Chondrocyte (in vitro differentiated cells): ENCODE data around the gene ZNF132. TPM values are rescaled to one million over a fixed set of nuclear protein-coding genes. Genes with fewer than 3 reads are reported as not detected.

Source experiments
- DNase-seq: peaks from one replicate; pipeline ENCODE4 v3.0.0; 2021; ENCODE audit warnings: mixed read lengths, low spot score
- H3K27ac Mint-ChIP-seq: one replicate; pipeline ENCODE4 v1.8.0; 2021; ENCODE audit warnings: mild to moderate bottlenecking, moderate library complexity, mixed read lengths; ENCODE audit not compliant: unreplicated experiment
- H3K27me3 Mint-ChIP-seq: 2 replicates; pipeline ENCODE4 v1.8.0; 2021; ENCODE audit warnings: low read depth, mixed read lengths
- H3K36me3 Mint-ChIP-seq: 2 replicates; pipeline ENCODE4 v1.8.0; 2021; ENCODE audit warnings: low read depth, mixed read lengths
- H3K4me1 Mint-ChIP-seq: 2 replicates; pipeline ENCODE4 v1.8.0; 2021; ENCODE audit warnings: low read depth, mild to moderate bottlenecking, mixed read lengths
- H3K4me3 Mint-ChIP-seq: one replicate; pipeline ENCODE4 v1.8.0; 2021; ENCODE audit warnings: mild to moderate bottlenecking, moderate library complexity, mixed read lengths; ENCODE audit not compliant: unreplicated experiment
- H3K9me3 Mint-ChIP-seq: 2 replicates; pipeline ENCODE4 v1.8.0; 2021; ENCODE audit warnings: low read depth, mixed read lengths
- microRNA-seq: library from miRNA; unstranded; fragments of <30 nt; microRNA quantifications from one replicate; pipeline ENCODE4 v1.2.0, GENCODE V29; 2020; ENCODE audit warnings: borderline number of aligned reads
- total RNA-seq: library from RNA; stranded (reverse); gene quantifications from 3 replicates; pipeline ENCODE4 v1.2.1, GENCODE V29; 2021
- TF ChIP-seq, protein P1 (sequence below): fragments of 200-600 bp; sonication (generic); IDR thresholded peaks from 2 replicates; pipeline ENCODE4 v1.5.0; 2021; ENCODE audit warnings: antibody characterized with exemption, mild to moderate bottlenecking, moderate library complexity

ZNF132 gene
- total RNA-seq, 1 donor from 2014 or later: 1.8 TPM

DNA sequence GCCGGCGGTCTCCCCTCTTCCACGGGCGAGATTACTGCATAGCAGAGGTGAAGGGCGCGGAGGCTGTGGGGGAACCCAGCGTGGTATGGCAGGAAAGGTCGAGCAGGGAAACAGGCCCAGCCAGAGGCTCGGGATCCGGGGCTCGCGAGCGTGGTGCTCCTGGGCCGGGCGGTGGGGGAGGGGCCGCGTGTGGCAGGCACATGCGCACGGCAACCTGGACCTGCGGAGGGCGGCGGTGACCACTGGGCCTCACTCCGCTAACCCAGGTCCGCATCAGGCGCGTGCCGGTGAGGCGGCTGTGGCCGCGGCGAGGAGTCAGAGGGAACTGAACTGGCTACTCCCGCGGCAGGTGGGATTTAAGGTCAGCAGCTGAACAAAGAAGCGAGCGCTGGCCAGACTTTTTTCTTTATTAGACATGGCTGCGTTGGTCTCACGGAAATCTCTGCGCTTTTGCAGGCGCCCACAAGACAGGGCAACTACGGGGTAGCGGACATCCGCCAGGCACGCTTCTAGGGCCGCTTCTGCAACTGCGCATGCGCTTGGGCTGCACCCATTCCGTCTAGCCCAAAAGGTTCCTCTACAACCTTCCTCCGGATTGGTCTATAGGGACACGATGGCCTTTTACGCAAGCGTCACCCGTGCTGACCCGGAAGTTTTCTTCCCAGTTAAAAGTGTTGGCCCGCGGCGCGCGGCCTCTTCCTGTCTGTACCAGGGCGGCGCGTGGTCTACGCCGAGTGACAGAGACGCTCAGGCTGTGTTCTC lies 53.2 kb downstream of the ZNF132 start, which contains the start of gene RPS5:
Gene RPS5, plus strand, starts transcription at position 694 of the 762 bp plus-strand sequence. CDS start 869 bp downstream, outside the sequence.
- peak; percentile 97 for DNase-seq
- H3K27me3 Mint-ChIP-seq: no peaks in the 10 kb centered on the region
- peaks cover 13% of the 10 kb centered on the region for H3K36me3 Mint-ChIP-seq
- peaks cover 40% of the 10 kb centered on the region for H3K4me1 Mint-ChIP-seq
- H3K9me3 Mint-ChIP-seq: no peaks in the 10 kb centered on the region
- peak within 1 kb of the TSS; percentile 97 for H3K27ac Mint-ChIP-seq
- peak within 1 kb of the TSS; percentile 95 for H3K4me3 Mint-ChIP-seq
- TF ChIP-seq, protein P1, sequence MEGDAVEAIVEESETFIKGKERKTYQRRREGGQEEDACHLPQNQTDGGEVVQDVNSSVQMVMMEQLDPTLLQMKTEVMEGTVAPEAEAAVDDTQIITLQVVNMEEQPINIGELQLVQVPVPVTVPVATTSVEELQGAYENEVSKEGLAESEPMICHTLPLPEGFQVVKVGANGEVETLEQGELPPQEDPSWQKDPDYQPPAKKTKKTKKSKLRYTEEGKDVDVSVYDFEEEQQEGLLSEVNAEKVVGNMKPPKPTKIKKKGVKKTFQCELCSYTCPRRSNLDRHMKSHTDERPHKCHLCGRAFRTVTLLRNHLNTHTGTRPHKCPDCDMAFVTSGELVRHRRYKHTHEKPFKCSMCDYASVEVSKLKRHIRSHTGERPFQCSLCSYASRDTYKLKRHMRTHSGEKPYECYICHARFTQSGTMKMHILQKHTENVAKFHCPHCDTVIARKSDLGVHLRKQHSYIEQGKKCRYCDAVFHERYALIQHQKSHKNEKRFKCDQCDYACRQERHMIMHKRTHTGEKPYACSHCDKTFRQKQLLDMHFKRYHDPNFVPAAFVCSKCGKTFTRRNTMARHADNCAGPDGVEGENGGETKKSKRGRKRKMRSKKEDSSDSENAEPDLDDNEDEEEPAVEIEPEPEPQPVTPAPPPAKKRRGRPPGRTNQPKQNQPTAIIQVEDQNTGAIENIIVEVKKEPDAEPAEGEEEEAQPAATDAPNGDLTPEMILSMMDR: no peak

DNA sequence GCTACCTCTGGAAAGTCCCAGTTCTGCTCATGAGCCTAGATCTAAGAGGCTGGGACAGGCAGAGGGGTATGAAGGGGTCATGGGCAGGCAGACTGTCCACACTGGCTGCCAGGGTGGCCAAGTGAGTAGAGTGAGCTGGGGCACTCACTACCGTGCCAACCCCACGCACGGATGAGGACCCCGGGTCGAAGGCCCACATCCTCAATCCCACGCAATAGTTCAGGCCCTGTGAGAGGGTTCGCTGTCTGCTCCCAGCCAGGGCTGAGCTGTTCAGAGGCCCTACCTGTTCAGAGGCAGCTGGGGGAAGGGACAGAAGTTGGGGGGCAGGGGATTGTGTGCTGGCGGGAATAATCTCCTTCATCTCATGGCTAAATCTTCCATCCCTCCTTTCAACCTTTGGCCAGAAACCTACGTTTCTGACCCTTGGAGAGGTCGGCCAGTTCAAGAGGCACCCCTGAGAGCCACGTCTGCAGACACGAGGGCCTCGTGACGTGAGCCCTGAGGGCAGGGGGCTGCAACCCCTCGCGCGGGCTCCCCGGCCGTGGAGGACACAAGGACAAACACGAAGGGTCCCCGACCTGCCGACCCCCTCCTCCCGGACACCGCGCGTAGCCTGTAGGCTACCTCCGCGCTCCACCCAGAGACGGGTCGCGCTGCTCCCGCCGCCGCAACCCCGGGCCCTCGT lies 53.9 kb downstream of the ZNF132 start:
- no peaks in the 10 kb centered on the region for H3K27me3 Mint-ChIP-seq
- H3K36me3 Mint-ChIP-seq: peaks cover 13% of the 10 kb centered on the region
- no peaks in the 10 kb centered on the region for H3K9me3 Mint-ChIP-seq
- peak overlapping the region; percentile 97 for H3K27ac Mint-ChIP-seq
- peaks cover 44% of the 10 kb centered on the region for H3K4me1 Mint-ChIP-seq
- TF ChIP-seq, protein P1: no peak
- peak overlapping the region; percentile 95 for H3K4me3 Mint-ChIP-seq
- no peak for DNase-seq

DNA sequence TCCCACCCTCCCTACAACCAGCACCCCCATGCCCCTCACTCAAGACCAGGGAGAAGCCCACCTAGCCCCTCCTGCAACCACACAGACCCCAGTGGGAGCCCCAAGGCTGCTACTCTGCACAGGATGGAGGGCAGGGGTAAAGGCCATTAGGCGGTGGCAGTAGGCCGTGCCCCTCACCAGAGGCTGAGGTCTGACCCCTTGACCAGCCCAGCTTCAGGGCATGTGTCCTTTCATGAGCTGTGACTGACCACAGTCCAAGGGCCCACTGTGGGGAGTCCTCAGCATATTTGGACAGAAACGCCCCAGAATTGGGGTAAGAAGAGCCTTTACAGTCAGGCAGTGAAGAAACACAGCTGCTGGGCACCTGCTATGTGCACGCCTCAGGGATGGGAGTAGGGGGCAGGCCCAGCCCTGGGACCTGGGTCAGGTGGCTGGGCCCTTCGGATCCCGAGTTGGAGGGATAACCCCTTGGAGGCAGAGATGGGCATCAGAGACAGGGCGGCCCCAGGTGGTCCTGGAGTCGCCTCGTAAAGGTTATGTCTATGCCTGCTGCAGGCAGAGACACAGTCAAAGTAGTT lies 54.6 kb downstream of the ZNF132 start:
- Mint-ChIP-seq H3K9me3 (no peaks in the 10 kb centered on the region), H3K27me3 (no peaks in the 10 kb centered on the region), H3K36me3 (peaks cover 9% of the 10 kb centered on the region), H3K27ac (peak overlapping the region; percentile 97), H3K4me3 (peak overlapping the region; percentile 95), H3K4me1 (peaks cover 44% of the 10 kb centered on the region)
- DNase-seq: no peak
- TF ChIP-seq, protein P1: no peak

DNA sequence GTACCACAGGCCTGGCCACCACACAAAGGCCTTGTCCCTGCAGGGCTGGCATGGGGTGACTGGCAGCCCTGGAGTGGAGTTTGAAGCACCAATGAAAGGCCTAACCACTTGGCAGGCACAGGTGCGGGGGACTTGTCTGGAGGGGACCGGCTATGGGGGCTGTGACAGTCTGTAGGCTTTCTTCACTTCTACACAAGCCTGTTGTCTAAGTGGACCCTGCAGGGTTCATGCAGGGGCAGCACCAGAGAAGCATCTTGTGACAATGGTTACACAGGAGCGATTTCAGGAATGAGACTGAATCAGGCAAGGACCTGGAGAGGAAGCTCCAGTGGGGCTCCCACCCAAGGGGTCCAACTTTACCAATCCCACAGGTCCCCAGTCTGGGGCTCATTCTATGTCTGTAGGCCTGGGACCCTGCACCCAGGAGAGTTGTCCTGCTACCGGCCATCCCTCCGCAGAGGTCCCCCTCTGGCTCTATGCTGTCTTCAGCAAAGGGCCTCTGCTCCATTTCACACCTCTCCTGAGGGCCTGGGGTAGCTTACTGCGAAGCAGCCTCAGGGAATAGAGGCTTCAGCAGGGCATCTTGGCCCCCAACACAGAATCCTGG lies 56.9 kb downstream of the ZNF132 start:
- no peak for DNase-seq
- TF ChIP-seq, protein P1: no peak
- H3K9me3 Mint-ChIP-seq: no peaks in the 10 kb centered on the region
- peaks cover 3% of the 10 kb centered on the region for H3K36me3 Mint-ChIP-seq
- no peak overlapping the region for H3K27ac Mint-ChIP-seq
- H3K27me3 Mint-ChIP-seq: no peaks in the 10 kb centered on the region
- H3K4me1 Mint-ChIP-seq: peaks cover 42% of the 10 kb centered on the region
- no peak overlapping the region for H3K4me3 Mint-ChIP-seq

Small RNA genes lying within 50 kb of the gene (microRNA-seq; reads per million reads assigned to microRNA genes)
- gene MIR4754: not detected

Other genes starting within 250 kb of the ZNF132 start
- gene ZNF544, start 211.2 kb downstream of the ZNF132 start, total RNA-seq: 16.2 to 24.7 TPM (median 17.4 TPM) in 3 replicates
- 7.9 to 9.2 TPM (median 8.1 TPM) in 3 replicates for gene ZNF8, start 161.2 kb downstream of the ZNF132 start, total RNA-seq
- gene ERVK3-1, start 134.8 kb downstream of the ZNF132 start, total RNA-seq: 25.3 to 29.4 TPM (median 26.0 TPM) in 3 replicates
- 2.8 to 3.2 TPM (median 3.0 TPM) in 3 replicates for gene ZSCAN22, start 113.2 kb downstream of the ZNF132 start, total RNA-seq
- 49.7 to 53.8 TPM (median 50.2 TPM) in 3 replicates for gene A1BG, start 86.7 kb downstream of the ZNF132 start, total RNA-seq
- 0.65 to 0.69 TPM (median 0.68 TPM) in 3 replicates for gene ZNF497, start 77.4 kb downstream of the ZNF132 start, total RNA-seq
- gene ZNF837, start 59.1 kb downstream of the ZNF132 start, total RNA-seq: 2.0 to 3.5 TPM (median 2.5 TPM) in 3 replicates
- gene RPS5, start 52.9 kb downstream of the ZNF132 start, total RNA-seq: 624 to 792 TPM (median 634 TPM) in 3 replicates
- gene RNF225, start 44.5 kb downstream of the ZNF132 start, total RNA-seq: not detected in 3 replicates
- gene ZNF584, start 31.5 kb downstream of the ZNF132 start, total RNA-seq: 10.2 to 11.1 TPM (median 10.7 TPM) in 3 replicates
- gene ZNF324B, start 11.5 kb upstream of the ZNF132 start, total RNA-seq: 6.3 to 9.8 TPM (median 7.5 TPM) in 3 replicates
- gene ZNF324, start 26.9 kb upstream of the ZNF132 start, total RNA-seq: 10.8 to 12.6 TPM (median 11.3 TPM) in 3 replicates
- gene ZNF446, start 36.2 kb upstream of the ZNF132 start, total RNA-seq: 9.3 to 12.2 TPM (median 9.5 TPM) in 3 replicates
- 4.7 to 9.5 TPM (median 9.3 TPM) in 3 replicates for gene SLC27A5, start 71.8 kb upstream of the ZNF132 start, total RNA-seq
- gene ZBTB45, start 79.7 kb upstream of the ZNF132 start, total RNA-seq: 15.6 to 17.2 TPM (median 15.9 TPM) in 3 replicates
- gene TRIM28, start 103.9 kb upstream of the ZNF132 start, total RNA-seq: 215 to 286 TPM (median 228 TPM) in 3 replicates
- 85.1 to 99.4 TPM (median 85.9 TPM) in 3 replicates for gene CHMP2A, start 115.0 kb upstream of the ZNF132 start, total RNA-seq
- 70.3 to 80.7 TPM (median 76.3 TPM) in 3 replicates for gene UBE2M, start 118.5 kb upstream of the ZNF132 start, total RNA-seq
- gene MZF1, start 133.2 kb upstream of the ZNF132 start, total RNA-seq: 15.2 to 22.3 TPM (median 15.8 TPM) in 3 replicates